Lower lobe of right lung (tissue), 2 donors: ENCODE measurements around the gene AKR7A3. TPM values are rescaled to one million over a fixed set of nuclear protein-coding genes. Genes with fewer than 3 reads are reported as not detected.
"Not testable (repeated sequence)": the region's sequence is repeated elsewhere in the genome, so short reads cannot be mapped to it uniquely, and the experiment has no call there.

Experiments used
- ATAC-seq, 2 donors: fragments of 200-7000 bp; cut with Tn5 transposase; one replicate each; pipeline ENCODE4 v1.9.1; 2020 to 2022; ENCODE audit warnings: mild to moderate bottlenecking in 2 of 2, moderate library complexity in 2 of 2
- DNase-seq: peaks from one replicate; pipeline ENCODE4 v3.0.0-alpha.2; 2020
- H3K27ac ChIP-seq: fragments of 200-600 bp; one replicate; pipeline ENCODE4 v1.8.0; 2022
- H3K27me3 ChIP-seq: fragments of 200-600 bp; one replicate; pipeline ENCODE4 v1.8.0; 2022; ENCODE audit warnings: low read depth
- H3K36me3 ChIP-seq: fragments of 200-600 bp; one replicate; pipeline ENCODE4 v1.8.0; 2022; ENCODE audit warnings: mild to moderate bottlenecking
- H3K4me1 ChIP-seq: fragments of 200-600 bp; one replicate; pipeline ENCODE4 v1.8.0; 2022
- H3K4me3 ChIP-seq: fragments of 200-600 bp; one replicate; pipeline ENCODE4 v1.8.0; 2022; ENCODE audit warnings: mild to moderate bottlenecking
- H3K9me3 ChIP-seq: fragments of 200-600 bp; one replicate; pipeline ENCODE4 v1.8.0; 2022
- CTCF ChIP-seq: fragments of 200-600 bp; IDR thresholded peaks from one replicate; pipeline ENCODE4 v1.8.0; 2022; ENCODE audit warnings: antibody characterized with exemption, mild to moderate bottlenecking
- intact Hi-C: fragments of 100-400 bp; cut with DNase I; formaldehyde crosslinking; loops from one replicate; pipeline ENCODE4 v1.11.0; 2022
- total RNA-seq: library from RNA; stranded (reverse); fragmentation: NEBNext Ultra II Directional; extraction: Animal tissue kit (Norgen Biotek cat#: 25700); gene quantifications from one replicate; pipeline ENCODE4 v1.2.1, GENCODE V29; 2021
- donor health status: DM: no; HTN: yes; CAD: no; lungs with severe emphysema.

Gene AKR7A3
- total RNA-seq, 1 donor from 2014 or later: 0.30 TPM

GRCh38 chr1:19257178-19257914 is 31.2 kb downstream of the AKR7A3 start:
- intact Hi-C loops: no loop called here
- Histone ChIP-seq H3K36me3 (peaks cover 59% of the 10 kb centered on the region), H3K27ac (no peak overlapping the region), H3K9me3 (no peaks in the 10 kb centered on the region), H3K4me1 (peaks cover 25% of the 10 kb centered on the region), H3K27me3 (no peaks in the 10 kb centered on the region), H3K4me3 (no peak overlapping the region)
- no peak for DNase-seq
- no peak for TF ChIP-seq CTCF
- peak; percentile 45 to 49 for ATAC-seq

GRCh38 chr1:19256301-19256700 is 32.3 kb downstream of the AKR7A3 start:
- intact Hi-C loops, H3K27me3 ChIP-seq, H3K4me3 ChIP-seq, H3K9me3 ChIP-seq, H3K27ac ChIP-seq, ATAC-seq, DNase-seq: not testable (repeated sequence)
- Histone ChIP-seq H3K4me1 (peaks cover 30% of the 10 kb centered on the region), H3K36me3 (peaks cover 59% of the 10 kb centered on the region)

GRCh38 chr1:19255288-19255687 is 33.3 kb downstream of the AKR7A3 start:
- intact Hi-C loops: no loop called here
- no peak overlapping the region for H3K4me3 ChIP-seq
- H3K36me3 ChIP-seq: peaks cover 53% of the 10 kb centered on the region
- no peak for TF ChIP-seq CTCF
- H3K27me3 ChIP-seq: no peaks in the 10 kb centered on the region
- no peak for ATAC-seq
- no peaks in the 10 kb centered on the region for H3K9me3 ChIP-seq
- no peak for DNase-seq
- H3K4me1 ChIP-seq: peaks cover 39% of the 10 kb centered on the region
- no peak overlapping the region for H3K27ac ChIP-seq

- no peaks in the 10 kb centered on the region for H3K27me3 ChIP-seq
- no peaks in the 10 kb centered on the region for H3K9me3 ChIP-seq
- H3K27ac ChIP-seq: no peak overlapping the region
- peaks cover 45% of the 10 kb centered on the region for H3K36me3 ChIP-seq
- no peak overlapping the region for H3K4me3 ChIP-seq
- ATAC-seq (no peak), DNase-seq (no peak)
- peaks cover 46% of the 10 kb centered on the region for H3K4me1 ChIP-seq
- TF ChIP-seq CTCF: no peak
- intact Hi-C loops: no loop called here
Measured at GRCh38 chr1:19254416-19254815, 34.2 kb downstream of the AKR7A3 start.

GRCh38 chr1:19251305-19252196 is 37.0 kb downstream of the AKR7A3 start, which contains the start of the genes EMC1 and MRTO4:
Gene EMC1 (minus strand): TSS chr1:19251524. CDS start chr1:19251509, 15 bp downstream.
Gene MRTO4 (plus strand): TSS chr1:19251805. CDS start chr1:19251836, 31 bp downstream.
- Histone ChIP-seq H3K27me3 (no peaks in the 10 kb centered on the region), H3K27ac (peak within 1 kb of the TSS; percentile 98), H3K9me3 (no peaks in the 10 kb centered on the region), H3K4me3 (peak within 1 kb of the TSS; percentile 96), H3K4me1 (peaks cover 46% of the 10 kb centered on the region), H3K36me3 (peaks cover 16% of the 10 kb centered on the region)
- DNase-seq: peak; percentile 92
- ATAC-seq: peak; percentile 97 to 99
- no peak for TF ChIP-seq CTCF
- intact Hi-C loops: no loop called here
